ENCODE data around the gene ALKAL2. TPM values are rescaled to one million over a fixed set of nuclear protein-coding genes. Genes with fewer than 3 reads are reported as not detected.

ALKAL2 gene
- total RNA-seq, 1 donor from 2014 or later, result 1.1 TPM

GRCh38 chr2:231521-232185 lies 56.2 kb downstream of the ALKAL2 start:
- intact Hi-C loops (cut with micrococcal nuclease), result no loop called here
- Histone ChIP-seq H3K27me3 (ENCODE audit: low read depth) (no peaks in the 10 kb centered on the region), H3K4me1 (no peaks in the 10 kb centered on the region), H3K27ac (replicated peaks) (no peak overlapping the region), H3K36me3 (peaks cover 50% of the 10 kb centered on the region), H3K9me3 (replicated peaks) (no peaks in the 10 kb centered on the region), H3K4me3 (no peak overlapping the region)
- no peak for DNase-seq
- TF ChIP-seq CTCF (IDR thresholded peaks at IDR 0.05; ENCODE audit: borderline replicate concordance), result no peak

Other genes starting within 250 kb of the ALKAL2 start
- 3.3 TPM for gene FAM110C, start 241.6 kb downstream of the ALKAL2 start, total RNA-seq
- 9.8 TPM for gene SH3YL1, start 24.1 kb downstream of the ALKAL2 start, total RNA-seq
- gene ACP1, start 23.1 kb downstream of the ALKAL2 start, total RNA-seq, result 68.0 TPM

Measured in left ventricle myocardium inferior (tissue), 1 donor.